ENCODE data around the gene MED12. TPM values are rescaled to one million over a fixed set of nuclear protein-coding genes. Genes with fewer than 3 reads are reported as not detected.
A peak's percentile ranks its signal among the peaks of the same experiment; 100 is the strongest.

Gene MED12
- total RNA-seq, 2 experiments from 2014 or later = 23.1 to 31.1 TPM

DNA sequence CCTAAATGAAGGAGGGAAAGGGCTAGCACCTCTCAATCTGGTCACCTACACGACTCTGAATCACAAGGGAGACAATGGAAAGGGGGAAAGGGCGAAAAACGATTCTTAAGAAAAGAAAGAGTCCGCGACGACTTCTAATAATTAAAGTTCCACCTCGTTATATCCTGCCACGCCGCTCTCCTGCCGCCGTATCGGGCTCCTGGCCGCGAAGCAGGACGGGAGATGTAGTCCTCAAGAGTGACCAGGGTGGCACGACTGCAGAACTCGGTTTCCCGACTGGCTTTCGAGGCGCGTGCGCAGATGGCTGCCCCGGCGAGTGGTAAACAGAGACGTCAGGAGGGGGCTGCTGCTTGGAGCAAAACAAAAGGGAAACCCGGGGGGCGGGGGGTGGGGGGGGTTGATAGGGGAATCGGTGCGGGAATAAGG is 22.8 kb upstream of the MED12 start, which contains the start of gene FOXO4:
Gene FOXO4, plus strand, starts transcription at position 297 of the 426 bp plus-strand sequence. CDS start 678 bp downstream, outside the sequence.
- ChIA-PET CTCF (ENCODE audit: unreplicated experiment) (interaction anchor here (0.6 kb wide), 1 partner anchor 84 kb away, joined by 5 read pairs; no protein-coding TSS in a partner anchor), POLR2A (interaction anchor here (0.5 to 1.0 kb wide), 2 partner anchors 11 to 23 kb away, joined by 3 read pairs; partner anchors contain the start of gene MED12)
- TF ChIP-seq EZH2phosphoT487 (IDR thresholded peaks at IDR 0.05; ENCODE audit: borderline replicate concordance, low read depth, low read length) (no peak), CTCF (conservative IDR thresholded peaks at IDR 0.05; ENCODE audit: low read length) (no peak)
- BruUV-seq (replicated peaks) = no TSS peak
- peak within 1 kb of the TSS; percentile 98 for H2AFZ ChIP-seq (ENCODE audit: low read length)
- H3K4me3 ChIP-seq (ENCODE audit: low read depth, low read length, poor library complexity, severe bottlenecking) = peak within 1 kb of the TSS; percentile 73
- peak within 1 kb of the TSS; percentile 93 for H3K4me2 ChIP-seq (ENCODE audit: low read length)
- H3K9me2 ChIP-seq (ENCODE audit: insufficient read depth, low read length) = no peaks in the 10 kb centered on the region
- peak; percentile 88 for DNase-seq (ENCODE audit: low spot score)
- H3K9me3 ChIP-seq (ENCODE audit: low read length) = no peaks in the 10 kb centered on the region
- no peaks in the 10 kb centered on the region for H3K36me3 ChIP-seq (ENCODE audit: insufficient read depth, low read length)
- H3K27ac ChIP-seq (ENCODE audit: low read depth, low read length, poor library complexity, severe bottlenecking) = no peak within 1 kb of the TSS
- intact Hi-C loops (cut with micrococcal nuclease; ENCODE audit: unreplicated experiment) = no loop called here
- H4K20me1 ChIP-seq (ENCODE audit: insufficient read depth, low read length) = no peaks in the 10 kb centered on the region
- no peaks in the 10 kb centered on the region for H3K79me2 ChIP-seq (ENCODE audit: insufficient read depth, low read depth, low read length)
- peaks cover 18% of the 10 kb centered on the region for H3K4me1 ChIP-seq (ENCODE audit: insufficient read depth, low read length, poor library complexity, severe bottlenecking)

- H3K4me3 ChIP-seq (ENCODE audit: low read depth, low read length, poor library complexity, severe bottlenecking) = peak overlapping the region; percentile 73
- H3K4me1 ChIP-seq (ENCODE audit: insufficient read depth, low read length, poor library complexity, severe bottlenecking) = peaks cover 18% of the 10 kb centered on the region
- no peaks in the 10 kb centered on the region for H3K79me2 ChIP-seq (ENCODE audit: insufficient read depth, low read depth, low read length)
- H3K4me2 ChIP-seq (ENCODE audit: low read length) = peak overlapping the region; percentile 93
- no peak for TF ChIP-seq EZH2phosphoT487 (IDR thresholded peaks at IDR 0.05; ENCODE audit: borderline replicate concordance, low read depth, low read length)
- no peak for TF ChIP-seq CTCF (conservative IDR thresholded peaks at IDR 0.05; ENCODE audit: low read length)
- H3K9me2 ChIP-seq (ENCODE audit: insufficient read depth, low read length) = no peaks in the 10 kb centered on the region
- no peaks in the 10 kb centered on the region for H3K9me3 ChIP-seq (ENCODE audit: low read length)
- no peaks in the 10 kb centered on the region for H3K36me3 ChIP-seq (ENCODE audit: insufficient read depth, low read length)
- H2AFZ ChIP-seq (ENCODE audit: low read length) = peak overlapping the region; percentile 98
- ChIA-PET CTCF (ENCODE audit: unreplicated experiment) (interaction anchor here (0.6 kb wide), 1 partner anchor 83 kb away, joined by 5 read pairs; no protein-coding TSS in a partner anchor), POLR2A (interaction anchor here (0.5 to 1.0 kb wide), 2 partner anchors 12 to 22 kb away, joined by 3 read pairs; partner anchors contain the start of gene MED12)
- no peak overlapping the region for H3K27ac ChIP-seq (ENCODE audit: low read depth, low read length, poor library complexity, severe bottlenecking)
- no peaks in the 10 kb centered on the region for H4K20me1 ChIP-seq (ENCODE audit: insufficient read depth, low read length)
- DNase-seq (ENCODE audit: low spot score) = no peak
- no TSS peak for BruUV-seq (replicated peaks)
- intact Hi-C loops (cut with micrococcal nuclease; ENCODE audit: unreplicated experiment) = no loop called here
Observed at GRCh38 chrX:71095981-71096759, 22.2 kb upstream of the MED12 start.

DNA sequence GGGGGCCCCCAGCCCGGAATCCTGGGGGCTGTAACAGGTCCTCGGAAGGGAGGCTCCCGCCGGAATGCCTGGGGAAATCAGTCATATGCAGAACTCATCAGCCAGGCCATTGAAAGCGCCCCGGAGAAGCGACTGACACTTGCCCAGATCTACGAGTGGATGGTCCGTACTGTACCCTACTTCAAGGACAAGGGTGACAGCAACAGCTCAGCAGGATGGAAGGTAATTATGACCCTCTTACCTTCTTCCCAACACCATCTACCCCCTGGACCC is 21.7 kb upstream of the MED12 start:
- Histone ChIP-seq H3K4me1 (ENCODE audit: insufficient read depth, low read length, poor library complexity, severe bottlenecking) (peaks cover 18% of the 10 kb centered on the region), H3K4me3 (ENCODE audit: low read depth, low read length, poor library complexity, severe bottlenecking) (peak overlapping the region; percentile 73), H3K79me2 (ENCODE audit: insufficient read depth, low read depth, low read length) (no peaks in the 10 kb centered on the region), H3K9me2 (ENCODE audit: insufficient read depth, low read length) (no peaks in the 10 kb centered on the region), H2AFZ (ENCODE audit: low read length) (0 out of 2 replicates have a peak overlapping the region, but pooled peaks have one; percentile 98), H3K36me3 (ENCODE audit: insufficient read depth, low read length) (no peaks in the 10 kb centered on the region), H3K27ac (ENCODE audit: low read depth, low read length, poor library complexity, severe bottlenecking) (no peak overlapping the region), H3K4me2 (ENCODE audit: low read length) (peak overlapping the region; percentile 93), H4K20me1 (ENCODE audit: insufficient read depth, low read length) (no peaks in the 10 kb centered on the region), H3K9me3 (ENCODE audit: low read length) (no peaks in the 10 kb centered on the region)
- no peak for DNase-seq (ENCODE audit: low spot score)
- TF ChIP-seq CTCF (conservative IDR thresholded peaks at IDR 0.05; ENCODE audit: low read length) (no peak), EZH2phosphoT487 (IDR thresholded peaks at IDR 0.05; ENCODE audit: borderline replicate concordance, low read depth, low read length) (no peak)
- CTCF ChIA-PET (ENCODE audit: unreplicated experiment) = no interaction called here
- intact Hi-C loops (cut with micrococcal nuclease; ENCODE audit: unreplicated experiment) = no loop called here
- POLR2A ChIA-PET = no interaction called here
- no TSS peak for BruUV-seq (replicated peaks)
